GM19043 (cell line): ENCODE data around the gene PWWP2A.
"Not testable (repeated sequence)": the region's sequence is repeated elsewhere in the genome, so short reads cannot be mapped to it uniquely, and the experiment has no call there.

Experiments used
- ATAC-seq: cut with Tn5 transposase; IDR thresholded peaks from one replicate; pipeline ENCODE4 v1.9.1; 2021; ENCODE audit warnings: low read depth; ENCODE audit not compliant: unreplicated experiment

PWWP2A gene

GRCh38 chr5:160082614-160083500 lies 36.4 kb downstream of the PWWP2A start:
- no peak for ATAC-seq

- no peak for ATAC-seq
Measured at GRCh38 chr5:160081495-160081894, 37.8 kb downstream of the PWWP2A start.

- no peak for ATAC-seq
Measured at GRCh38 chr5:160079753-160080152, 39.5 kb downstream of the PWWP2A start.

- no peak for ATAC-seq
Measured at GRCh38 chr5:160076997-160077396, 42.3 kb downstream of the PWWP2A start.

GRCh38 chr5:160075073-160075472 lies 44.2 kb downstream of the PWWP2A start:
- ATAC-seq: no peak

GRCh38 chr5:160071916-160072315 lies 47.3 kb downstream of the PWWP2A start:
- ATAC-seq: no peak

GRCh38 chr5:160071516-160071915 lies 47.7 kb downstream of the PWWP2A start:
- ATAC-seq: no peak

- not testable (repeated sequence) for ATAC-seq
Measured at GRCh38 chr5:160069120-160069519, 50.1 kb downstream of the PWWP2A start.

GRCh38 chr5:160064995-160065614 lies 54.1 kb downstream of the PWWP2A start:
- no peak for ATAC-seq

GRCh38 chr5:160064417-160064810 lies 54.8 kb downstream of the PWWP2A start:
- ATAC-seq: no peak

- ATAC-seq: no peak
Measured at GRCh38 chr5:160061770-160062169, 57.5 kb downstream of the PWWP2A start.

GRCh38 chr5:160060001-160060400 lies 59.2 kb downstream of the PWWP2A start:
- no peak for ATAC-seq

GRCh38 chr5:160057256-160057655 lies 62.0 kb downstream of the PWWP2A start:
- ATAC-seq: no peak

GRCh38 chr5:160054831-160055230 lies 64.4 kb downstream of the PWWP2A start:
- ATAC-seq: no peak

GRCh38 chr5:160054047-160054446 lies 65.2 kb downstream of the PWWP2A start:
- ATAC-seq: no peak

- no peak for ATAC-seq
Measured at GRCh38 chr5:160049099-160049498, 70.2 kb downstream of the PWWP2A start.

GRCh38 chr5:160048131-160048530 lies 71.1 kb downstream of the PWWP2A start:
- ATAC-seq: no peak

- ATAC-seq: no peak
Measured at GRCh38 chr5:160047423-160047822, 71.8 kb downstream of the PWWP2A start.

GRCh38 chr5:160044967-160045366 lies 74.3 kb downstream of the PWWP2A start:
- no peak for ATAC-seq

GRCh38 chr5:160044391-160044804 lies 74.9 kb downstream of the PWWP2A start:
- ATAC-seq: no peak

- ATAC-seq: no peak
Measured at GRCh38 chr5:160042671-160043070, 76.6 kb downstream of the PWWP2A start.
